ENCODE data around the gene BARHL2.

The BARHL2 gene

DNA sequence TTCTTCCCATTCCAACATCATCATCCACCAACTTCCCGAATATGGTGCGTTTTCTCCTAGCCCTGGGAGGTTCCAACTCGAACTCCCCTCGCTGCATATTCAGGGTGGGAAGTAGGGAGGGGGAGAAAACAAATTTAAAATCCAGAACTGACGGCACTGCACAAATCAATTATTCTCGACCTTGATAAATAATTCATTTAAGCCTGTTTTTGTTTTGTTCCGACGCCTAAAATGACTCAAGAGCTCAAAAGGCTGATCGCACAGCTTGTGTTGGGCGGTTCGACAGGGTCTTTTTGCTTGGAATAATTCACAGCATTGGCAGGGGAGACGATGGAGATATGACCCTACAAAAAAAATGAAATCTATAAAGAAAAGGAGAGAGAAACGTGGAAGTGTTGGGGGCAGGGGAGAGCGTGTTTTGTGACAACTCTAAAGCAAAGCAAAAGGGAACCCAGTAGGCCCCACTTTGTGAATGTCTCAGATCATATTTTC is 3.1 kb upstream of the BARHL2 start:
- Histone ChIP-seq H4K20me1 (peaks cover 0 to 6% (median 0%) of the 10 kb centered on the region in 11 experiments; a peak in 1 of 22 replicates), H3K4me3 (no peak overlapping the region), H3K4me2 (no peak overlapping the region), H3K9ac (no peak overlapping the region), H3K4me1 (no peaks in the 10 kb centered on the region), H3K27ac (no peak overlapping the region), H3K36me3 (no peaks in the 10 kb centered on the region; a peak in 2 of 22 replicates), H3K27me3 (peaks cover 87 to 100% (median 99%) of the 10 kb centered on the region in 11 experiments), H3K9me3 (replicated peaks in 1 of 11) (peaks cover 53 to 76% (median 66%) of the 10 kb centered on the region in 11 experiments)
- no peak for TF ChIP-seq Cebpa-rat (IDR thresholded peaks at IDR 0.05)

- TF ChIP-seq Cebpa-rat (IDR thresholded peaks at IDR 0.05) = no peak
- Histone ChIP-seq H3K4me2 (no peak overlapping the region), H3K27ac (no peak overlapping the region), H3K27me3 (peaks cover 87 to 100% (median 99%) of the 10 kb centered on the region in 11 experiments), H3K36me3 (no peaks in the 10 kb centered on the region; a peak in 2 of 22 replicates), H3K9me3 (replicated peaks in 1 of 11) (peaks cover 47 to 73% (median 60%) of the 10 kb centered on the region in 11 experiments), H3K9ac (no peak overlapping the region), H4K20me1 (peaks cover 0 to 6% (median 0%) of the 10 kb centered on the region in 11 experiments; a peak in 1 of 22 replicates), H3K4me1 (no peaks in the 10 kb centered on the region), H3K4me3 (0 out of 20 replicates have a peak overlapping the region, but pooled peaks of 1 of the 10 experiments have one; percentile 20)
Observed at GRCh38 chr1:90719330-90720144, 2.4 kb upstream of the BARHL2 start.

- Histone ChIP-seq H3K4me1 (no peaks in the 10 kb centered on the region), H3K27ac (no peak overlapping the region), H3K4me2 (no peak overlapping the region), H3K27me3 (peaks cover 87 to 100% (median 99%) of the 10 kb centered on the region in 11 experiments), H4K20me1 (peaks cover 0 to 6% (median 0%) of the 10 kb centered on the region in 11 experiments; a peak in 2 of 22 replicates), H3K36me3 (no peaks in the 10 kb centered on the region; a peak in 2 of 22 replicates), H3K4me3 (peak overlapping the region in 2 of 10 experiments; percentile 20 to 40; a peak in 1 of 20 replicates), H3K9ac (no peak overlapping the region), H3K9me3 (replicated peaks in 1 of 11) (peaks cover 44 to 68% (median 53%) of the 10 kb centered on the region in 11 experiments)
- no peak for TF ChIP-seq Cebpa-rat (IDR thresholded peaks at IDR 0.05)
Observed at GRCh38 chr1:90718411-90719329, 1.6 kb upstream of the BARHL2 start.

DNA sequence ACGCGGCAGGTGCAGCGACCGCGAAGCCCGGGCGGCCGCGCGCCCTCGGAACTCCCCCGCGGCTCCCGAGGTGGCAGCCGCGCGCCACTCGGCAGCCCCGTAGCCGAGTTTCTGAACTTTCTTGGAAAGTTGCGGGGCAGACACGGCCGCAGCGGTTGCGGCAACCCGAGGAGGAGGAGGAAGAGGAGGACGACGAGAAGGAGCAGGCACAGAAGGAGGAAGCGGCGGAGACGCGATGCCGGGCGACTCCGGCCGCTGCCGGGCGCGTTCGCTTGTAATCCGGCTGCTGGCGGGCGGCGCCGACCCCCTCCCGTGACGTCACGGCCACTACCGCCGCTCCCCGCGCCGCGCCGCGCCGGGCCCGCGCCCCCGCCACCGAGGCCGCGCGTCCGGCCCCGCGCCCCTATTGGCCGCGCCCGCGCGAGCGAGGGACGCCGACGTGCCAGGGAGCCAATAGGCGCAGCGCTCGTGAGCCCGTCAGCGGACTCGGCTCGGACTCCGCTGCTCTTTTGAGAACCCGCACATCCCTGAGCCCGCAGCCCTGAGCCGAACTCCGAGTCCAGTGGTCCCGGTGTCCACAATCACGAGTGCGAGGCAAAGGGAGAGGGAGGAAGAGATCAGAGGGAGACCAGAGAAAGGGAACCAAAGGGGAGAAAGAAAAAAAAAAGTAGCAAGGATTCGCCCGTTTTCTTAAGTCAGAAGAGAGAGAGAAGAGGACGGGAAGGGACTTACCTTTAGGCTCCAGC is 736 bp upstream of the BARHL2 start:
- H3K4me1 ChIP-seq = no peaks in the 10 kb centered on the region
- H3K4me2 ChIP-seq = no peak overlapping the region
- peaks cover 0 to 3% (median 0%) of the 10 kb centered on the region in 11 experiments; a peak in 2 of 22 replicates for H4K20me1 ChIP-seq
- peaks cover 44 to 69% (median 52%) of the 10 kb centered on the region in 11 experiments for H3K9me3 ChIP-seq (replicated peaks in 1 of 11)
- no peak overlapping the region for H3K9ac ChIP-seq
- H3K4me3 ChIP-seq = peak overlapping the region in 1 of 10 experiments; percentile 40; a peak in 1 of 20 replicates
- TF ChIP-seq Cebpa-rat (IDR thresholded peaks at IDR 0.05) = no peak
- no peaks in the 10 kb centered on the region; a peak in 2 of 22 replicates for H3K36me3 ChIP-seq
- no peak overlapping the region for H3K27ac ChIP-seq
- H3K27me3 ChIP-seq = peaks cover 87 to 100% (median 99%) of the 10 kb centered on the region in 11 experiments

- no peak for TF ChIP-seq Cebpa-rat (IDR thresholded peaks at IDR 0.05)
- Histone ChIP-seq H3K4me1 (no peaks in the 10 kb centered on the region), H3K9me3 (replicated peaks in 1 of 11) (peaks cover 44 to 74% (median 52%) of the 10 kb centered on the region in 11 experiments), H3K9ac (no peak overlapping the region), H3K4me3 (no peak overlapping the region), H4K20me1 (peaks cover 0 to 8% (median 0%) of the 10 kb centered on the region in 11 experiments; a peak in 4 of 22 replicates), H3K27me3 (peaks cover 87 to 100% (median 99%) of the 10 kb centered on the region in 11 experiments), H3K36me3 (no peaks in the 10 kb centered on the region; a peak in 2 of 22 replicates), H3K27ac (no peak overlapping the region), H3K4me2 (no peak overlapping the region)
Observed at GRCh38 chr1:90717356-90717664, 208 bp upstream of the BARHL2 start.

- no peak overlapping the region for H3K27ac ChIP-seq
- no peaks in the 10 kb centered on the region; a peak in 2 of 22 replicates for H3K36me3 ChIP-seq
- H3K9me3 ChIP-seq (replicated peaks in 1 of 11) = peaks cover 44 to 79% (median 52%) of the 10 kb centered on the region in 11 experiments
- peaks cover 92 to 100% (median 99%) of the 10 kb centered on the region in 11 experiments for H3K27me3 ChIP-seq
- no peak for TF ChIP-seq Cebpa-rat (IDR thresholded peaks at IDR 0.05)
- H3K4me2 ChIP-seq = no peak overlapping the region
- H4K20me1 ChIP-seq = peaks cover 0 to 13% (median 0%) of the 10 kb centered on the region in 11 experiments; a peak in 4 of 22 replicates
- no peak overlapping the region for H3K9ac ChIP-seq
- H3K4me3 ChIP-seq = no peak overlapping the region
- no peaks in the 10 kb centered on the region for H3K4me1 ChIP-seq
Observed at GRCh38 chr1:90716243-90716551, 905 bp downstream of the BARHL2 start.

DNA sequence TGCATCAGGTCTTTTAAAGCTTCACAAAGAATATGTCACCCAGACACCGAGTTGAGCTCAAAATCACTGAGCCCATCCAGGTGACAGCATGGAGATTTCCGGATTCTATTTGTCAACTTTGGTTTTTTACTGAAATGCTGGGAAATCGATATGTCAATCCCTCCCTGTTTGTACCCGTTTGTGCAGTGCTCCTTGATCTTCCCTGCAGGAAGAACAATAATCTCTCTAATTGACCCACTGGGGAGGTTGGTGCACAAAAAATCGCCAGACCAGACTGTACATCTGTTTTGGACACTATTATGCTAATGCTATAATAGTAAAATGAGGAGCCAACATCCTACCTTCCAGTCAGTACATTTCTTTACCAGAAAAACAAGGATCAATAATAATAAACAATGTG is 1.8 kb downstream of the BARHL2 start:
- no peak overlapping the region for H3K9ac ChIP-seq
- no peaks in the 10 kb centered on the region for H3K4me1 ChIP-seq
- H3K27me3 ChIP-seq = peaks cover 92 to 100% (median 99%) of the 10 kb centered on the region in 11 experiments
- peaks cover 44 to 79% (median 49%) of the 10 kb centered on the region in 11 experiments for H3K9me3 ChIP-seq (replicated peaks in 1 of 11)
- H3K4me2 ChIP-seq = no peak overlapping the region
- H3K27ac ChIP-seq = no peak overlapping the region
- no peak for TF ChIP-seq Cebpa-rat (IDR thresholded peaks at IDR 0.05)
- peaks cover 0 to 13% (median 0%) of the 10 kb centered on the region in 11 experiments; a peak in 5 of 22 replicates for H4K20me1 ChIP-seq
- no peak overlapping the region for H3K4me3 ChIP-seq
- H3K36me3 ChIP-seq = no peaks in the 10 kb centered on the region; a peak in 2 of 22 replicates

DNA sequence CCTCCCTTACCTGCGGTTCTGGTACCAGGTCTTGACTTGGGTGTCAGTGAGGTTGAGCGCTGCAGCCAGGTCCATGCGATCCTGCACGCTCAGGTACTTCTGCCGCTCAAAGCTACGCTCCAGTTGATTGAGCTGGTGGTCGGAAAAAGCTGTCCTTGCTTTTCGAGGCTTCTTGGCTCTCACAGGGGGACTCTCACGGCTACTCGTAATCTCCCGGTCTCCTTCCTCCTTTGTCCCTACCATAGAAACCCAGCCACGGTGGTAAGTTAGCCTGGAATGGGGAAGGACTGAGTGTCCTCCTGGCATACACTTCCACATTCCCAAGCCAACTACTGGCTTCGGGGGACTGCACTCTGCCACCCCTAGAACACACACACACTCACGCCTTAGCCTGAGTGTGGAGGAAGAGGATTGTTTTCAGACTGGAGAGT is 2.6 kb downstream of the BARHL2 start:
- peaks cover 37 to 72% (median 42%) of the 10 kb centered on the region in 11 experiments for H3K9me3 ChIP-seq (replicated peaks in 1 of 11)
- no peak overlapping the region for H3K9ac ChIP-seq
- H3K4me3 ChIP-seq = no peak overlapping the region
- no peaks in the 10 kb centered on the region; a peak in 2 of 22 replicates for H3K36me3 ChIP-seq
- no peak overlapping the region for H3K27ac ChIP-seq
- peaks cover 92 to 100% (median 99%) of the 10 kb centered on the region in 11 experiments for H3K27me3 ChIP-seq
- TF ChIP-seq Cebpa-rat (IDR thresholded peaks at IDR 0.05) = no peak
- no peaks in the 10 kb centered on the region for H3K4me1 ChIP-seq
- no peak overlapping the region for H3K4me2 ChIP-seq
- peaks cover 0 to 13% (median 0%) of the 10 kb centered on the region in 11 experiments; a peak in 5 of 22 replicates for H4K20me1 ChIP-seq
